ENCODE data around the gene B3GALT6.

B3GALT6 gene

GRCh38 chr1:1259951-1260600, 28.0 kb downstream of the B3GALT6 start:
- in situ Hi-C loops (cut with HindIII; ENCODE audit: low sequenced_read_pairs) = no loop called here

- in situ Hi-C loops (cut with HindIII; ENCODE audit: low sequenced_read_pairs) = no loop called here
Observed at GRCh38 chr1:1260843-1261560, 29.0 kb downstream of the B3GALT6 start.

GRCh38 chr1:1262071-1262470, 30.0 kb downstream of the B3GALT6 start:
- in situ Hi-C loops (cut with HindIII; ENCODE audit: low sequenced_read_pairs) = no loop called here

GRCh38 chr1:1262758-1263157, 30.7 kb downstream of the B3GALT6 start:
- in situ Hi-C loops (cut with HindIII; ENCODE audit: low sequenced_read_pairs) = no loop called here

GRCh38 chr1:1264026-1264425, 32.0 kb downstream of the B3GALT6 start:
- in situ Hi-C loops (cut with HindIII; ENCODE audit: low sequenced_read_pairs) = no loop called here

GRCh38 chr1:1264868-1265272, 32.8 kb downstream of the B3GALT6 start:
- in situ Hi-C loops (cut with HindIII; ENCODE audit: low sequenced_read_pairs) = no loop called here

GRCh38 chr1:1267488-1268283, 35.6 kb downstream of the B3GALT6 start:
- in situ Hi-C loops (cut with HindIII; ENCODE audit: low sequenced_read_pairs) = no loop called here

GRCh38 chr1:1268284-1268682, 36.2 kb downstream of the B3GALT6 start:
- in situ Hi-C loops (cut with HindIII; ENCODE audit: low sequenced_read_pairs) = no loop called here

- in situ Hi-C loops (cut with HindIII; ENCODE audit: low sequenced_read_pairs) = no loop called here
Observed at GRCh38 chr1:1270813-1271212, 38.8 kb downstream of the B3GALT6 start.

- in situ Hi-C loops (cut with HindIII; ENCODE audit: low sequenced_read_pairs) = no loop called here
Observed at GRCh38 chr1:1272341-1273208, 40.5 kb downstream of the B3GALT6 start.

GRCh38 chr1:1273209-1273511, 41.1 kb downstream of the B3GALT6 start:
- in situ Hi-C loops (cut with HindIII; ENCODE audit: low sequenced_read_pairs) = no loop called here

GRCh38 chr1:1273512-1274298, 41.7 kb downstream of the B3GALT6 start, which contains the start of gene UBE2J2:
UBE2J2 (minus strand) TSS chr1:1273854; CDS start chr1:1267992, 5,862 bp downstream.
- in situ Hi-C loops (cut with HindIII; ENCODE audit: low sequenced_read_pairs) = no loop called here

GRCh38 chr1:1274299-1274930, 42.4 kb downstream of the B3GALT6 start:
- in situ Hi-C loops (cut with HindIII; ENCODE audit: low sequenced_read_pairs) = no loop called here

- in situ Hi-C loops (cut with HindIII; ENCODE audit: low sequenced_read_pairs) = no loop called here
Observed at GRCh38 chr1:1274931-1275431, 42.9 kb downstream of the B3GALT6 start.

GRCh38 chr1:1275836-1276235, 43.8 kb downstream of the B3GALT6 start:
- in situ Hi-C loops (cut with HindIII; ENCODE audit: low sequenced_read_pairs) = no loop called here

GRCh38 chr1:1278620-1279019, 46.6 kb downstream of the B3GALT6 start:
- in situ Hi-C loops (cut with HindIII; ENCODE audit: low sequenced_read_pairs) = no loop called here

- in situ Hi-C loops (cut with HindIII; ENCODE audit: low sequenced_read_pairs) = no loop called here
Observed at GRCh38 chr1:1279028-1279427, 47.0 kb downstream of the B3GALT6 start.

GRCh38 chr1:1280782-1281481, 48.9 kb downstream of the B3GALT6 start:
- in situ Hi-C loops (cut with HindIII; ENCODE audit: low sequenced_read_pairs) = no loop called here

All from DLD1 (cell line).